ENCODE measurements around the gene ACTG2.
"Not testable (repeated sequence)": the region's sequence is repeated elsewhere in the genome, so short reads cannot be mapped to it uniquely, and the experiment has no call there.

- not testable (repeated sequence) for TF ChIP-seq CTCF, POLR2AphosphoS5 (IDR thresholded peaks at IDR 0.05)
Observed at GRCh38 chr2:73903949-73904613, 11.3 kb downstream of the ACTG2 start.
